Activated naive CD8-positive, alpha-beta T cell treated with anti-CD3 and anti-CD28 coated beads, Interleukin-2, amount 50 U/mL, for 24 hours (primary cell): ENCODE data around the gene EVI5.
"Not testable (repeated sequence)": the region's sequence is repeated elsewhere in the genome, so short reads cannot be mapped to it uniquely, and the experiment has no call there.

Source experiments
- ATAC-seq: fragments of 150-1000 bp; cut with Tn5 transposase; one replicate; pipeline ENCODE4 v1.10.0; 2021
- DNase-seq: peaks from one replicate; pipeline ENCODE4 v3.0.0; 2021
- H3K27ac Mint-ChIP-seq: one replicate; pipeline ENCODE4 v1.8.0; 2021; ENCODE audit warnings: mild to moderate bottlenecking, mixed read lengths
- H3K27me3 Mint-ChIP-seq: one replicate; pipeline ENCODE4 v1.8.0; 2021; ENCODE audit warnings: mixed read lengths
- H3K36me3 Mint-ChIP-seq: one replicate; pipeline ENCODE4 v1.8.0; 2021; ENCODE audit warnings: low read depth, mixed read lengths
- H3K4me1 Mint-ChIP-seq: one replicate; pipeline ENCODE4 v1.8.0; 2021; ENCODE audit warnings: mixed read lengths
- H3K4me3 Mint-ChIP-seq: one replicate; pipeline ENCODE4 v1.8.0; 2021; ENCODE audit warnings: mild to moderate bottlenecking, moderate library complexity, mixed read lengths
- H3K9me3 Mint-ChIP-seq: one replicate; pipeline ENCODE4 v1.8.0; 2021; ENCODE audit warnings: mixed read lengths

The EVI5 gene

DNA sequence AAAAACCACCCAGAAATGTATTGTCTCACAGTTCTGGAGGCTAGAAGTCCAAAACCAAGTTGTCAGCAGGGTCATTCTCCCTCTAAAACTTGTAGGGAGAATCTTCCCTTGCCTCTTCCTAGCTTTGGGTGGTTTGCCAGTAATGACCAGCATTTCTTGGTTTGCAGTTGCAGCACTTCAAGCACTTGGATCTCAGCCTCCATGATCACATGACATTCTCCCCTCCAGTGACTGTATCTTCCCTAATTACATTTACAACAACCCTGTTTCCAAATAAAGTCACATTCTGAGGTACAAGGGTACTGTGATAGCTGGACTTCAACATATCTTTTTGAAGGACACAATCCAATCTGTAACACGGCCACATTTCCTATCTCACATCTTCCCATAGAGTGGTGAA is 37.2 kb downstream of the EVI5 start:
- peaks cover 2% of the 10 kb centered on the region for H3K4me1 Mint-ChIP-seq
- no peak overlapping the region for H3K27ac Mint-ChIP-seq
- no peaks in the 10 kb centered on the region for H3K9me3 Mint-ChIP-seq
- ATAC-seq = no peak
- no peak for DNase-seq
- no peak overlapping the region for H3K4me3 Mint-ChIP-seq
- H3K36me3 Mint-ChIP-seq = no peaks in the 10 kb centered on the region
- H3K27me3 Mint-ChIP-seq = no peaks in the 10 kb centered on the region

DNA sequence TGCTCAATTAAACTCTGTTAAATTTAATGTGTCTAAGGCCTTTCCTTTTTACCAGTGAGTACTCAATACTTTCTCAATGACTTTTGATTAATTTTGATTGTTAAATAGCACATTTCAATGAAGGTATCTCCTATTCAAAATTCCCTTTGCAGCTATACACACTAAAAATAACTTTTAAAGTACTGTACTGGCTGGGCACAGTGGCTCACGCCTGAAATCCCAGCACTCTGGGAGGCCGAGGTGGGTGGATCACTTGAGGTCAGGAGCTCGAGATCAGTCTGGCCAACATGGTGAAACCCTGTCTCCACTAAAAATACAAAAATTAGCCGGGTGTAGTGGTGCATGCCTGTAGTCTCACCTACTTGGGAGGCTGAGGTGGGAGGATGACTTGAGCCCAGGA is 38.7 kb downstream of the EVI5 start:
- H3K27ac Mint-ChIP-seq, DNase-seq, H3K4me1 Mint-ChIP-seq, H3K4me3 Mint-ChIP-seq, ATAC-seq, H3K36me3 Mint-ChIP-seq, H3K27me3 Mint-ChIP-seq, H3K9me3 Mint-ChIP-seq: not testable (repeated sequence)

DNA sequence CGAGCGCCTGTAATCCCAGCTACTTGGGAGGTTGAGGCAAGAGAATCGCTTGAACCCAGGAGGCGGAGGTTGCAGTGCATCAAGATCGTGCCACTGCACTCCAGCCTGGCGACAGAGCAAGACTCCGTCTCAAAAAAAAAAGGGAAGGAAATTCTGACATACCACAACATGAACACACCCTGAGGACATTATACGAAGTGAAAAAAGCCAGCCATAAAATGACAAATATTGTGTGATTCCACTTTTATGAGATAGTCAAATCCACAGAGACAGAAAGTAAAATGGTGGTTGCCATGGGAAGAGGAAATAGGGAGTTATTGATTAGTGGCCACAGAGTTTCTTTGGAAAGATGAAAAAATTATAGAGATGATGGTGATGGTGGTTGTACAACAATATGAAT is 41.7 kb downstream of the EVI5 start:
- H3K9me3 Mint-ChIP-seq = no peaks in the 10 kb centered on the region
- no peak overlapping the region for H3K27ac Mint-ChIP-seq
- ATAC-seq = no peak
- peaks cover 7% of the 10 kb centered on the region for H3K4me1 Mint-ChIP-seq
- H3K36me3 Mint-ChIP-seq = no peaks in the 10 kb centered on the region
- DNase-seq = no peak
- H3K4me3 Mint-ChIP-seq = no peak overlapping the region
- peaks cover 6% of the 10 kb centered on the region for H3K27me3 Mint-ChIP-seq

DNA sequence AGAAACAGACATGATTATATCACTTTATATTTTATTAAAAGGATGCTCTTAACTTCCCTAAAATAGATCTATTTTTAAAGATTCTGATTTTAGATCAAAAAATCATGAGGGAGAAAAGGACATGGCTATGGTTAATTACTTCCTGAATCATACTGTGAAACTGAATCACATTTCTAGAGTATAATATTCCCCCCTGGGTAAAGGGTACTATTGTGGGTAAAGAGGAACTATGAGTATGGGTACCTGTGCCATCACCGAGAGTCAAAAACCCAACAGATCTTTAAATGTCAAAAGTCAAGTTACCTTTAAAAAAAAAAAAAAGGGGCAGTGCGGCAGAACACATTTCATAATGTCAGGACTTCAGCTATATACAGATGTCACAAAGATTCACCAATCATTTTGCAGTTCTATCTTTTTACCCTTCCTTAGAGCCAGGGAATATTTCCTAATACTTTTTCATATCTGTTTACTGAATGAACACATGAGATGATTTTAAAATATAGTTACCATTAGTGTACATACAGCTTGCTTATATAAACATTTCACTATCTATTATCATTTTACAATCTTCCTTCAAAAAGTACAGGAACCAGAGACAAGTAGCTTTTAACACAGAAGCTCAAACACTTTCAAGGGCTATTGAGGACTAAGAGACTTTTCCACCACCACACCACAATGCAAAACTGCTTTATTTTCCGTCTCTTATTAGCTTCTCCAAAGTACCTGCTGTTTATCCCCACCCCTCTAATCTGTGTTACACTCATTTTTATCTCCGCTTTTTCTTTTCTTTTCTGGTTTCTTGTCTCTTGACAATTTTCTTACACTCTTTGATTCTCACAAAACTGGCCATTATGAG is 45.0 kb downstream of the EVI5 start:
- ATAC-seq (peak; percentile 36), DNase-seq (no peak)
- Mint-ChIP-seq H3K36me3 (no peaks in the 10 kb centered on the region), H3K4me1 (peaks cover 7% of the 10 kb centered on the region), H3K27ac (no peak overlapping the region), H3K27me3 (peaks cover 9% of the 10 kb centered on the region), H3K4me3 (no peak overlapping the region), H3K9me3 (no peaks in the 10 kb centered on the region)

DNA sequence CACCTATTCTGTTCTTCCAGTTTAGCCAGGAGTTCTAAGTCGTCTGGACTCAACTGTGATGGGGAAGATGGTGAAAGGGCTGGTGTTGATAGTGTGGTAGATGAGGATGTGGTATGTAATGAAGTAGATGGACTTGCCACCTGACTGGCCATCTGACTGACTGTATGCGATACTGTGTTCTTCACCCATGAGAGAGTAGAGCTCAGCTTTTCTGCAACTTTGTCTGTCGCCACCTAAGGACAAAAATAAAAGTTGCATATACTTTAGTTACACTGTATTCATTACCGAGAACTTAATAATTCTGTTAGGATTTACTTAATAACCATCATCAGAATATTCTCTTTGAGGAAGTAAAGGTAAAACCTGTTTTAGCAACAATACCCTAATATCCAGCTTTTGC is 48.5 kb downstream of the EVI5 start:
- no peak for ATAC-seq
- Mint-ChIP-seq H3K27ac (no peak overlapping the region), H3K27me3 (peaks cover 4% of the 10 kb centered on the region), H3K4me3 (no peak overlapping the region), H3K4me1 (peaks cover 6% of the 10 kb centered on the region), H3K9me3 (no peaks in the 10 kb centered on the region), H3K36me3 (no peaks in the 10 kb centered on the region)
- DNase-seq = no peak

DNA sequence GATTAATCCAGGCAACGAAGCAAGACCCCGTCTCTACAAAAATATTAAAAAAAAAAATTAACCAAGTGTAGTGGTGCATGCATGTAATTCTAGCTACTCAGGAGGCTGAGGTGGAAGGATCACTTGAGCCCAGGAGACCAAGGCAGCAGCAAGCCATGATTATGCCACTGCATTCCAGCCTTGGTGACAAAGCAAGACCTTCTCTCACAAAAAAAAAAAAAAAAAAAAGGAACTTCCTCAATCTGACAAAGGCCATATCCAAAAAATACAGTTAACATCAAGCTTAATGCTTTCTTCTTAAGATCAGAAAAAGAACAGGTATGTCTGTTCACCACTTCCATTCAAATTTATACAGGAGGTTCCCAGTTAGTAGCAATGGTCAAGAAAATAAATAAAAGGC is 54.4 kb downstream of the EVI5 start:
- ATAC-seq = no peak
- Mint-ChIP-seq H3K36me3 (no peaks in the 10 kb centered on the region), H3K4me1 (peaks cover 3% of the 10 kb centered on the region), H3K27me3 (peaks cover 1% of the 10 kb centered on the region), H3K9me3 (no peaks in the 10 kb centered on the region), H3K27ac (no peak overlapping the region), H3K4me3 (no peak overlapping the region)
- DNase-seq = no peak

DNA sequence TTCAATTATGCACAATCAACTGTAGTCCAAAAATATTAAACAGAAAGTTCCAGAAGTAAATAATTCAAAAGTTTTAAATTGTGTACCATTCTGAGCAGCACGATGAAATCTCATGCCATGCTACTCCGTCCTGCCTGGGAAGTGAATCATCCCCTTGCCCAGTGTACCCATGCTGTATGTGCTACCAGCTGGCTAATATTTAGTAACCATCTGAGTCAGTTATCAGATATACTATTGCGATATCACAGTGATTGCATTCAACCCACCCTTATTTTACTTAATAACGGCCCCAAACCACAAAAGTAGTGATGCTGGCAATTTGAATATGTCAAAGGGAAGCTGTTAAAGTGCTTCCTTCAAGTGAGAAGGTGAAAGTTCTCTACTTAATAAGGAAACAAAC is 56.2 kb downstream of the EVI5 start:
- no peak overlapping the region for H3K27ac Mint-ChIP-seq
- no peaks in the 10 kb centered on the region for H3K36me3 Mint-ChIP-seq
- no peaks in the 10 kb centered on the region for H3K9me3 Mint-ChIP-seq
- H3K4me1 Mint-ChIP-seq = peaks cover 3% of the 10 kb centered on the region
- peaks cover 1% of the 10 kb centered on the region for H3K27me3 Mint-ChIP-seq
- ATAC-seq (no peak), DNase-seq (no peak)
- H3K4me3 Mint-ChIP-seq = no peak overlapping the region

DNA sequence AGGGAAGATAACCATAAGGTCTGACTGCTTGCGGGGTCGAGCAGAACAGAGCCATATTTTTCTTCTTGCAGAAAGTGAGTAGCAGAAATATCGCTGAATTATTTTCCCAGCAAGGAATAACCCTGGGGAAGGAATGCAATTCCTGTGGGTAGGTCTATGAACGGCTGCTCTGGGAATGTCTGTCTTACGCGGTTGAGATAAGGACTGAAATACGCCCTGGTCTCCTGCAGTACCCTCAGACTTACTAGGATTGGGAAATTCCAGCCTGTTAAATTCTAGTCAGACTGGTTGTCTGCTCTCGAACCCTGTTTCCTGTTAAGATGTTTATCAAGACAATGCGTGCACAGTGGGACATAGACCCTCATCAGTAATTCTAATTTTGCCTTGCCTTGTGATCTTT is 61.2 kb downstream of the EVI5 start:
- H3K36me3 Mint-ChIP-seq, DNase-seq, H3K27me3 Mint-ChIP-seq, ATAC-seq, H3K4me3 Mint-ChIP-seq, H3K9me3 Mint-ChIP-seq, H3K4me1 Mint-ChIP-seq, H3K27ac Mint-ChIP-seq: not testable (repeated sequence)

DNA sequence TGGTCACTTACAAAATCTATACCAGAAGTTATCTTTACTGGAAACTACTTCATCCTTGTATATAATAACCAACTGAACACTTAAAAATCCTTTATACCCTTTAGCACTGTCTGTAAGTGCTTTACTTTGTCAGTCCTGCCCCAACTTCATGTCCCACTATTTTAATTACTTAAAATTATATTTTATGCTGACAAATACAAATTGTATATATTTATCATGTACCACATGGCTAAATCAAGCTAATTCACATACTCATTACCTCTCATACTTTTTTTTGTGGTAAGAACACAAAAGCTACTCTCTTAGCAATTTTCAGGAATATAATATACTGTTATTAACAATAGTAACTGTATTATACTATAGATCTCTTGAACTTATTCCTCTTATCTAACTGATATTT is 63.0 kb downstream of the EVI5 start:
- peaks cover 14% of the 10 kb centered on the region for H3K27me3 Mint-ChIP-seq
- H3K4me1 Mint-ChIP-seq = no peaks in the 10 kb centered on the region
- ATAC-seq (no peak), DNase-seq (no peak)
- no peaks in the 10 kb centered on the region for H3K9me3 Mint-ChIP-seq
- H3K4me3 Mint-ChIP-seq = no peak overlapping the region
- H3K36me3 Mint-ChIP-seq = no peaks in the 10 kb centered on the region
- H3K27ac Mint-ChIP-seq = no peak overlapping the region

DNA sequence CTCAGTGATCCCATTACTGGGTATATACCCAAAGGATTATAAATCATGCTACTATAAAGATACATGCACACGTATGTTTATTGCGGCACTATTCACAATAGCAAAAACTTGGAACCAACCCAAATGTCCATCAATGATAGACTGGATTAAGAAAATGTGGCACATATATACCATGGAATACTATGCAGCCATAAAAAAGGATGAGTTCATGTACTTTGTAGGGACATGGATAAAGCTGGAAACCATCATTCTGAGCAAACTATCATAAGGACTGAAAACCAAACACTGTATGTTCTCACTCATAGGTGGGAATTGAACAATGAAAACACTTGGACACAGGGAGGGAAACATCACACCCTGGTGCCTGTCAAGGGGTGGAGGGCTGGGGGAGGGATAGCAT is 63.8 kb downstream of the EVI5 start:
- DNase-seq, H3K4me1 Mint-ChIP-seq, ATAC-seq, H3K9me3 Mint-ChIP-seq, H3K27ac Mint-ChIP-seq, H3K4me3 Mint-ChIP-seq, H3K36me3 Mint-ChIP-seq: not testable (repeated sequence)
- H3K27me3 Mint-ChIP-seq = peaks cover 14% of the 10 kb centered on the region

DNA sequence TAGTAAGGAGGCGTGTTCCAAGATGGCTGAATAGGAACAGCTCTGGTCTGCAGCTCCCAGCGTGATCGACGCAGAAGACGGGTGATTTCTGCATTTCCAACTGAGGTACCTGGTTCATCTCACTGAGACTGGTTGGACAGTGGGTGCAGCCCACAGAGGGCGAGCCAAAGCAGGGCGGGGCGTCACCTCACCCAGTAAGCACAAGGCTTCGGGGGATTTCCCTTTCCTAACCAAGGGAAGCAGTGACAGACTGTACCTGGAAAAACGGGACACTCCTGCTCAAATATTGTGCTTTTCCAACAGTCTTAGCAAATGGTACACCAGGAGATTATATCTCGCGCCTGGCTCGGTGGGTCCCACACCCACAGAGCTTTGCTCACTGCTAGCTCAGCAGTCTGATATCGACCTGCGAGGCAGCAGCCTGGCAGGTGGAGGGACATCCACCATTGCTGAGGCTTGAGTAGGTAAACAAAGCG is 69.4 kb downstream of the EVI5 start:
- H3K9me3 Mint-ChIP-seq, H3K4me1 Mint-ChIP-seq, DNase-seq, H3K36me3 Mint-ChIP-seq, ATAC-seq, H3K27ac Mint-ChIP-seq, H3K4me3 Mint-ChIP-seq: not testable (repeated sequence)
- peaks cover 16% of the 10 kb centered on the region for H3K27me3 Mint-ChIP-seq

DNA sequence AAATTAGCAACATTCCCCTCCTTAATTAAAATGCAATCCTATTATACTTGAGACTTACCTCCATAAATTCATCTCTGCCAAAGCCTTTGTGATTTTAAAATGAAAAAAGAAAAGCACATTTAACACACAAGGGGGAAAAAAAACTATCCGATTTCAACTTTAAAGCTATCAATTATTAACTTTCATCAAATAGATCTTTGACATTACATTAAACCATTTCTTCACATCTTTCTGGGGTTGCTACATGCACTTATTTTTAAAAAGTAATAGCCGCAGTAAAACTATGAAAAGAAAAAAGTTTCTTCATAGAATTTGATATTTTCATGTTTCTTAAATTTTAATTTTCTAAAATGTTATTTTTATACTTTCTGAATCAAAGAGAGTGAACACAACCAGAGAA is 71.0 kb downstream of the EVI5 start:
- H3K36me3 Mint-ChIP-seq = no peaks in the 10 kb centered on the region
- no peak overlapping the region for H3K4me3 Mint-ChIP-seq
- H3K27me3 Mint-ChIP-seq = peaks cover 7% of the 10 kb centered on the region
- ATAC-seq (no peak), DNase-seq (no peak)
- H3K27ac Mint-ChIP-seq = no peak overlapping the region
- H3K4me1 Mint-ChIP-seq = no peaks in the 10 kb centered on the region
- no peaks in the 10 kb centered on the region for H3K9me3 Mint-ChIP-seq

DNA sequence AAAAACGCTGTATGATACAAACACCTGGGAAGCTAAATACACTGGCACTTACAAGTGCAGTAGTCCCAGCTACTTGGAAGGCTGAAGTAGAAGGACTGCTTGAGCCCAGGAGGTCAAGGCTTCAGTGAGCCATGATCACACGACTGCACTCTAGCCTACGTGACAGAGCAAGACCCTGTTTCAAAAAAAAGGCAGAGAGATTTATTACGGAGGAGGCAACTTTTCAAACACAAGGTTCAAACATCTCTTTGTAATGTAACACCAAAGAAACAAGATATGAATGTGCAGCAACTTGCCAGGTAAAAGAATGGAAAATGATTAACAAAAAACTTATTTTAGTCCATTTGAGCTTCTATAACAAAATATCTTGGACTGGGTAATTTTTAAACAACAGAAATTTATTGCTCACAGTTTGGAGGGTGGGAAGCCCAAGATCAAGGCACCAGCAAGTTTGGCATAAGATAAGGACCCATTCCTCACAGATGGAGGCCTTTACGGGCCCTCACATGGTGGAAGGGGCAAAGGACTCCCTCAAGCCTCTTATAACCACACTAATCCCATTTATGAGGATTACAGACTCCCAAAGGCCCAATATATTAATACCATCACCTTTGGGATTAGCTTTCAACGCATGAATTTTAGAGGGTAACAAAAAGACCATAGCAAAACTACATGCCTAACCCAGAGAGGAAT is 73.3 kb downstream of the EVI5 start:
- H3K27me3 Mint-ChIP-seq = peaks cover 2% of the 10 kb centered on the region
- no peaks in the 10 kb centered on the region for H3K36me3 Mint-ChIP-seq
- ATAC-seq = no peak
- H3K27ac Mint-ChIP-seq = no peak overlapping the region
- H3K9me3 Mint-ChIP-seq = no peaks in the 10 kb centered on the region
- H3K4me3 Mint-ChIP-seq = no peak overlapping the region
- H3K4me1 Mint-ChIP-seq = no peaks in the 10 kb centered on the region
- DNase-seq = no peak

DNA sequence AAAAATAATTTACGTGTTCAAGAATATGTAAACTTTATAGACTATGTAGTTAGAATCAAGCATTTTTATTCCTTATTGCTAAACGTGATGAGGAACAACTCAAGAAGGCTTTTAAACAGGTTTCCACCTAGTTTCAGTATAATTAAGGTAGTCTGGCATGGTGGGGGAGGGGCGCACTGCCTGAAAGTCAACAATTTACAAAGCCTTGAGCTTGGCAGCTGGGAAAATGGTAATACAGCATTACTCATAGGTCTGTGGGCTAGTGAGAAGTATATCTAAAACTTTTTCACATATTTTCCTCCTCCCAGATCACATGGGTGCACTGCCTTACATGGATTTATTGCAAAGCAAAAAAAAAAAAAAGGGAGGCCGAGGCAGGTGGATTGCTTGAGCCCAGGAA is 75.2 kb downstream of the EVI5 start:
- Mint-ChIP-seq H3K9me3 (no peaks in the 10 kb centered on the region), H3K27me3 (peaks cover 2% of the 10 kb centered on the region), H3K4me1 (no peaks in the 10 kb centered on the region), H3K27ac (no peak overlapping the region), H3K4me3 (no peak overlapping the region), H3K36me3 (no peaks in the 10 kb centered on the region)
- no peak for ATAC-seq
- no peak for DNase-seq

DNA sequence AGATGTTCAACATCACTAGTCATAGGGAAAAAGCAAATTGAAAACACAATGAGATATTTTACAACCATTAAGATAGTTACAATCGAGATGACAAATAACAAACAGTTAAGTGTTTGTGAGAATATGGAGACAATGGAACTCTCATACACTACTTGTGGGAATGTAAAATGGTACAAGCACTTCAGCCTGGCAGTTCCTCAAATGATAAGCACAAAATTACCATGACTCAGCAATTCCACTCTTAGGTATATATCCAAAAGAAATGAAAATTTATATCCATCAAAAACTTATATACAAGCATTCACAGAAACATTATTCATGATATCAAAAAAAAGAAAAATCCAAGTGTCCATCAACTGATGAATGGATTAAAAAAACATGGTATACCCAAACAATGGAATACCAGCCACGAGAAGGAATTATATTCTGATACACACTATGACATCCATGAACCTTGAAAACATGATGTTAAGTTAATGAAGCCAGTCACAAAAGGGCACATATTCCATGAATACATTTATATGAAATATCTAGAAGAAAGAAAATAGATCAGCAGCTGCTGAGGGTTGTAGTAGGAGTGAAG is 76.4 kb downstream of the EVI5 start:
- no peak for DNase-seq
- Mint-ChIP-seq H3K36me3 (no peaks in the 10 kb centered on the region), H3K4me3 (no peak overlapping the region), H3K27ac (no peak overlapping the region), H3K9me3 (no peaks in the 10 kb centered on the region), H3K4me1 (no peaks in the 10 kb centered on the region), H3K27me3 (peaks cover 5% of the 10 kb centered on the region)
- no peak for ATAC-seq
